Prostate gland (tissue), 2 donors: Measurements from ENCODE around the gene QRFP. TPM values are rescaled to one million over a fixed set of nuclear protein-coding genes. Genes with fewer than 3 reads are reported as not detected.

Source experiments
- DNase-seq: peaks from one replicate; pipeline ENCODE4 v3.0.0-alpha.2; 2019; ENCODE audit warnings: low spot score
- H3K27ac ChIP-seq, 2 donors: fragments of 200-600 bp; sonication (generic); 2 replicates each; pipeline ENCODE4 v1.5.1; 2017 to 2019
- H3K27me3 ChIP-seq: fragments of 200-600 bp; sonication (generic); replicated peaks from 2 replicates; pipeline ENCODE4 v1.5.1; 2019; ENCODE audit not compliant: insufficient read depth
- H3K36me3 ChIP-seq, 2 donors: fragments of 200-600 bp; sonication (generic); 1 replicate in 1 of 2; 2 replicates in 1 of 2; pipeline versions ENCODE4 v1.5.1 to v1.8.1; 2017 to 2019
- H3K4me1 ChIP-seq: fragments of 200-600 bp; sonication (generic); replicated peaks from 2 replicates; pipeline ENCODE4 v1.5.1; 2019
- H3K4me3 ChIP-seq, 2 donors: fragments of 200-600 bp; sonication (generic); 2 replicates each; pipeline ENCODE4 v1.5.1; 2017 to 2019
- H3K9me3 ChIP-seq: fragments of 200-600 bp; sonication (generic); 2 replicates; pipeline ENCODE4 v1.5.1; 2017
- POLR2A ChIP-seq: fragments of 450-650 bp; IDR thresholded peaks from one replicate; pipeline ENCODE4 v1.6.1; 2016; ENCODE audit warnings: antibody characterized with exemption, mild to moderate bottlenecking
- POLR2AphosphoS5 ChIP-seq: sonication (generic); formaldehyde crosslinking; IDR thresholded peaks from one replicate; pipeline ENCODE4 v1.6.1; 2017; ENCODE audit warnings: antibody characterized with exemption
- WGBS: methylation state at CpG from one replicate; pipeline ENCODE4 v1.1.5; 2018; 5-methylcytosine and 5-hydroxymethylcytosine counted together
- intact Hi-C: fragments of 100-400 bp; cut with DNase I; formaldehyde crosslinking; loops from one replicate; pipeline ENCODE4 v1.14.2; 2022
- total RNA-seq, 2 donors: library from RNA; depleted of rRNA; stranded (reverse); fragments of >200 nt; gene quantifications; one replicate each; pipeline ENCODE4 v1.1.0, GENCODE V29; 2016
- TF ChIP-seq, protein P1 (sequence below), 4 experiments: fragments of 200-600 bp in 2 of 4; fragments of 450-650 bp in 2 of 4; sonication (generic) in 2 of 4; IDR thresholded peaks; 1 replicate in 3 of 4; 2 replicates in 1 of 4; pipeline ENCODE4 v1.5.1; 2016 to 2019; ENCODE audit warnings: antibody characterized with exemption in 4 of 4, mild to moderate bottlenecking in 2 of 4, moderate library complexity in 2 of 4

Gene QRFP
- total RNA-seq, 2 donors from 2014 or later: 1.0 TPM; not detected in 1

DNA sequence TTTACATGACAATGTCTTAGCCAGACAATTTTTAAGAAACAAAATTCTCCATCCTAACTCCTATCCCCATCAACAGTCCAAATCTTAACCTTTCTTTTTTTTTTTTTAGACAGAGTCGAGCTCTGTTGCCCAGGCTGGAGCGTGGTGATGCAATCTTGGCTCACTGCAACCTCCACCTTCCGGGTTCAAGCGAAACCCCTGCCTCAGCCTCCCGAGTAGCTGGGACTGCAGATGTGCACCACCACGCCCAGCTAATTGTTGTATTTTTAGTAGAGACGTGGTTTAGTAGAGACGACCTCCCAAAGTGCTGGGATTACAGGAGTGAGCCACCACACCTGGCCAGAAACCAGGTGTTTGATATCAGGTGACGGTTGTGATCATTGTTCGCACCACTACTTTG is 51.4 kb downstream of the QRFP start:
- Histone ChIP-seq H3K27ac (peak overlapping the region; percentile 57 to 73), H3K36me3 (no peaks in the 10 kb centered on the region), H3K4me1 (peaks cover 7% of the 10 kb centered on the region), H3K4me3 (no peak overlapping the region), H3K27me3 (no peaks in the 10 kb centered on the region), H3K9me3 (no peaks in the 10 kb centered on the region)
- no peak for DNase-seq
- TF ChIP-seq, protein P1, sequence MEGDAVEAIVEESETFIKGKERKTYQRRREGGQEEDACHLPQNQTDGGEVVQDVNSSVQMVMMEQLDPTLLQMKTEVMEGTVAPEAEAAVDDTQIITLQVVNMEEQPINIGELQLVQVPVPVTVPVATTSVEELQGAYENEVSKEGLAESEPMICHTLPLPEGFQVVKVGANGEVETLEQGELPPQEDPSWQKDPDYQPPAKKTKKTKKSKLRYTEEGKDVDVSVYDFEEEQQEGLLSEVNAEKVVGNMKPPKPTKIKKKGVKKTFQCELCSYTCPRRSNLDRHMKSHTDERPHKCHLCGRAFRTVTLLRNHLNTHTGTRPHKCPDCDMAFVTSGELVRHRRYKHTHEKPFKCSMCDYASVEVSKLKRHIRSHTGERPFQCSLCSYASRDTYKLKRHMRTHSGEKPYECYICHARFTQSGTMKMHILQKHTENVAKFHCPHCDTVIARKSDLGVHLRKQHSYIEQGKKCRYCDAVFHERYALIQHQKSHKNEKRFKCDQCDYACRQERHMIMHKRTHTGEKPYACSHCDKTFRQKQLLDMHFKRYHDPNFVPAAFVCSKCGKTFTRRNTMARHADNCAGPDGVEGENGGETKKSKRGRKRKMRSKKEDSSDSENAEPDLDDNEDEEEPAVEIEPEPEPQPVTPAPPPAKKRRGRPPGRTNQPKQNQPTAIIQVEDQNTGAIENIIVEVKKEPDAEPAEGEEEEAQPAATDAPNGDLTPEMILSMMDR (IDR thresholded peaks at IDR 0.05): no peak
- no peak for TF ChIP-seq POLR2AphosphoS5
- TF ChIP-seq POLR2A: no peak
- intact Hi-C loops: no loop called here
- 74% methylated on average over 10 of the region's 10 CpGs for WGBS

DNA sequence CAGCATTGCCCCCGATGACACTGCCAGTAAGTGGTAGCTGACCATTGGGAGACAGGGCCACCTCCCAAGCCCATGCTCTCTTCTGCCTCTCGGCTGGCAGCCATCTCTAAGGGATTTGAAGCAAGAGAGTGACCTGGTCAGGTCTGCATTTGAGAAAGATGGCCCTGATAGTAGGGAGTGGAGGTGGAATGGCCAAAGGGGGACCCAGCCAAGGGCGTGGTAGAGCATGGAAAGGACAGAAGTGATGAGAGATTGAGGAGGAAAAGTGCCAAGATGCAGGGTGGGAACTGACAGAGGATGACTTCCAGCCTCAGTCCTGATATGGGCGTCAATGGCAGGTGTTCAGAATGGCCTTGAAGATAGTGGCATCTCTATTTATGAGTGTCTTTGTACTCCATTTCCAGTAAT is 52.6 kb downstream of the QRFP start:
- peak overlapping the region; percentile 41 to 57 for H3K27ac ChIP-seq
- H3K36me3 ChIP-seq: no peaks in the 10 kb centered on the region
- no peak for DNase-seq
- 66% methylated on average over 4 of the region's 4 CpGs for WGBS
- H3K9me3 ChIP-seq: no peaks in the 10 kb centered on the region
- no peaks in the 10 kb centered on the region for H3K27me3 ChIP-seq
- no peak for TF ChIP-seq POLR2AphosphoS5
- TF ChIP-seq, protein P1 (IDR thresholded peaks at IDR 0.05): no peak
- TF ChIP-seq POLR2A: no peak
- H3K4me1 ChIP-seq: peaks cover 18% of the 10 kb centered on the region
- no peak overlapping the region for H3K4me3 ChIP-seq
- intact Hi-C loops: no loop called here

DNA sequence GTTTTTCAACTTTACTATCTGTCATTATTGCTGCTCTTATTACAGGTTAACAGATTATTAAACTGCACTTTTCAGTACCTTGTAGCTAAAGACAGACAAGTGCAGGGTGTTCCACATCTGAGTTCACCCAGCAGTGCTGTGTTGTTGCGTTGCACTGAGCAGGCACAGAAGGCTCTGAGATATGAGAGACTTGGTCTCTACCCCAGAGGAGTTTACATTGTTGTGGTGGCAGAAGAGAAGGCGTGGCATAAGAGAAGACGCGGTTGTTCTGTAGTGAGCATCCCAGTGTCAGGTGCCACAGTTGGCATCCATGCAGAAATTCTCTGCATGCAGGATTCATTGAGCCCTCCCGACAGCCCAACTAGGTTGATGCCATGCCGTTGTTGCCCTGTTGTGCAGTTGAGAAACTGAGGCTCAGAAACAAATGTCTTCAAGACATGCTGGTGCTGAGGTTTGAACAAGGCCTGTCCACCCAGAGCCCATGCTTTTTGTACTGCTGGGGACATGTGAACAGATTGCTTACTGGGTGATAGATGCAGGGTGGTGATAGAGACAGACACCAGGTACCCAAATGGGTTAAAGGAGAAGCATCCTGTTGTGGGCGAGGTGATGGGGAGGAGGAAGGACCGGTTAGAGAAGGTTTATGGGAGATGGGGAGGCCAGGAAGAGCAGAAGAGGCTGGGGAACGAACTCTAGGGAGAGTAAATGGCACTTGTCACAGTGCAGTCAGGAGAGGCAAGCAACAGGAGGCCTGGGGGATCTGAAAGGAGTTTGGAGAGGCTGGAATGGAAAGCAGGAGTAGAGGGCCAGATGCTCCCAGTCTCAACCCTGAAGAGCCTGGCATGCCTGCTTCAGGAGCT is 53.3 kb downstream of the QRFP start:
- H3K9me3 ChIP-seq: no peaks in the 10 kb centered on the region
- H3K4me1 ChIP-seq: peaks cover 18% of the 10 kb centered on the region
- no peaks in the 10 kb centered on the region for H3K36me3 ChIP-seq
- H3K27me3 ChIP-seq: no peaks in the 10 kb centered on the region
- intact Hi-C loops: no loop called here
- WGBS: 44% methylated on average over 9 of the region's 9 CpGs
- no peak for DNase-seq
- no peak overlapping the region for H3K4me3 ChIP-seq
- no peak for TF ChIP-seq POLR2AphosphoS5
- no peak for TF ChIP-seq POLR2A
- TF ChIP-seq, protein P1 (IDR thresholded peaks at IDR 0.05): no peak
- peak overlapping the region in 1 of 2 donors; percentile 41 for H3K27ac ChIP-seq

Other genes with a start within 250 kb of the QRFP start
- not detected for gene PRDM12, start 232.2 kb downstream of the QRFP start, total RNA-seq
- gene EXOSC2, start 203.0 kb downstream of the QRFP start, total RNA-seq: 10 to 100 TPM; 18.4 to 22.7 TPM
- gene ABL1, start 61.6 kb downstream of the QRFP start, total RNA-seq: 10 to 100 TPM; 48.2 to 73.4 TPM
- 10 to 100 TPM in 1 of 2 donors, under 1 TPM in 1; 0.36 to 13.2 TPM for gene FIBCD1, start 42.4 kb upstream of the QRFP start, total RNA-seq
- gene LAMC3, start 112.4 kb upstream of the QRFP start, total RNA-seq: 100 to 1,000 TPM in 1 of 2 donors, under 1 TPM in 1; 0.55 to 156 TPM
- gene AIF1L, start 199.7 kb upstream of the QRFP start, total RNA-seq: 10 to 100 TPM in 1 of 2 donors, 1 to 10 TPM in 1; 3.6 to 18.4 TPM
- 100 to 1,000 TPM in 1 of 2 donors, 10 to 100 TPM in 1; 43.9 to 115 TPM for gene NUP214, start 228.8 kb upstream of the QRFP start, total RNA-seq